Fibroblast of lung (primary cell): ENCODE results near the gene FTSJ1. TPM values are rescaled to one million over a fixed set of nuclear protein-coding genes. Genes with fewer than 3 reads are reported as not detected.

Source experiments
- DNase-seq, 2 donors: peaks; one replicate each; pipeline versions ENCODE4 v3.0.0 to v3.0.0-alpha.2; 2010; ENCODE audit warnings: low read depth in 2 of 2
- H2AFZ ChIP-seq: 2 replicates; pipeline ENCODE4 v1.5.1; 2012; ENCODE audit warnings: low read length, control low read depth, inconsistent platforms
- H3K27ac ChIP-seq: 2 replicates; pipeline ENCODE4 v1.5.1; 2011; ENCODE audit warnings: low read length, control low read depth; ENCODE audit not compliant: insufficient read depth
- H3K27me3 ChIP-seq: 2 replicates; pipeline ENCODE4 v1.5.1; 2011; ENCODE audit warnings: mild to moderate bottlenecking, low read length; ENCODE audit not compliant: control insufficient read depth, insufficient read depth
- H3K36me3 ChIP-seq: 2 replicates; pipeline ENCODE4 v1.5.1; 2011; ENCODE audit warnings: low read length; ENCODE audit not compliant: control insufficient read depth, insufficient read depth
- H3K4me1 ChIP-seq: 2 replicates; pipeline ENCODE4 v1.5.1; 2011; ENCODE audit warnings: low read length; ENCODE audit not compliant: control insufficient read depth, insufficient read depth; ENCODE audit errors: extremely low read depth
- H3K4me2 ChIP-seq: 2 replicates; pipeline ENCODE4 v1.5.1; 2011; ENCODE audit warnings: low read length, control low read depth; ENCODE audit not compliant: insufficient read depth; ENCODE audit errors: extremely low read depth
- H3K4me3 ChIP-seq, 4 experiments: fragments of 200-600 bp in 1 of 4; sonication (generic) in 1 of 4; replicated peaks in 1 of 4; 2 replicates each; pipeline ENCODE4 v1.5.1; 2011 to 2016; ENCODE audit warnings: low read length in 4 of 4, low read depth in 3 of 4, mild to moderate bottlenecking in 3 of 4, control low read depth in 2 of 4, inconsistent platforms in 1 of 4, mixed read lengths in 1 of 4; ENCODE audit not compliant: insufficient read depth in 1 of 4; ENCODE audit errors: control extremely low read depth in 1 of 4
- H3K79me2 ChIP-seq: 2 replicates; pipeline ENCODE4 v1.5.1; 2012; ENCODE audit warnings: mild to moderate bottlenecking, low read length, inconsistent platforms; ENCODE audit not compliant: control insufficient read depth, insufficient read depth
- H3K9ac ChIP-seq: 2 replicates; pipeline ENCODE4 v1.5.1; 2011; ENCODE audit warnings: mild to moderate bottlenecking, low read length, control low read depth; ENCODE audit not compliant: insufficient read depth
- H3K9me3 ChIP-seq: 2 replicates; pipeline ENCODE4 v1.5.1; 2012; ENCODE audit warnings: low read depth, low read length; ENCODE audit not compliant: control insufficient read depth, insufficient read depth
- H4K20me1 ChIP-seq: 2 replicates; pipeline ENCODE4 v1.5.1; 2011; ENCODE audit warnings: low read length; ENCODE audit not compliant: control insufficient read depth, insufficient read depth; ENCODE audit errors: extremely low read depth
- EZH2 ChIP-seq: IDR thresholded peaks from 2 replicates; pipeline ENCODE4 v1.5.1; 2012; ENCODE audit warnings: low read length, control low read depth, mild to moderate bottlenecking; ENCODE audit errors: missing control alignments
- polyA plus RNA-seq, 2 donors: library from polyadenylated mRNA; depleted of rRNA in 1 of 2; stranded (reverse) in 1 of 2; unstranded in 1 of 2; fragments of >200 nt; gene quantifications; 2 replicates each; pipeline ENCODE4 v1.2.1, GENCODE V29; 2011 to 2012; ENCODE audit warnings: missing spikeins in 1 of 2
- total RNA-seq: library from RNA; depleted of rRNA; stranded (reverse); fragments of >200 nt; gene quantifications from 2 replicates; pipeline ENCODE4 v1.2.1, GENCODE V29; 2014
- TF ChIP-seq, protein P1 (sequence below), 2 donors: IDR thresholded peaks in 1 of 2; conservative IDR thresholded peaks in 1 of 2; 1 replicate in 1 of 2; 2 replicates in 1 of 2; pipeline ENCODE4 v1.5.1; 2011 to 2012; ENCODE audit warnings: low read length in 2 of 2, control low read depth in 1 of 2, inconsistent platforms in 1 of 2, low read depth in 1 of 2, mild to moderate bottlenecking in 1 of 2

The FTSJ1 gene
- total and polyA plus RNA-seq, 2 donors (not counting 1 experiment from before 2014, with no cell fraction given), result 29.4 to 30.2 TPM

DNA sequence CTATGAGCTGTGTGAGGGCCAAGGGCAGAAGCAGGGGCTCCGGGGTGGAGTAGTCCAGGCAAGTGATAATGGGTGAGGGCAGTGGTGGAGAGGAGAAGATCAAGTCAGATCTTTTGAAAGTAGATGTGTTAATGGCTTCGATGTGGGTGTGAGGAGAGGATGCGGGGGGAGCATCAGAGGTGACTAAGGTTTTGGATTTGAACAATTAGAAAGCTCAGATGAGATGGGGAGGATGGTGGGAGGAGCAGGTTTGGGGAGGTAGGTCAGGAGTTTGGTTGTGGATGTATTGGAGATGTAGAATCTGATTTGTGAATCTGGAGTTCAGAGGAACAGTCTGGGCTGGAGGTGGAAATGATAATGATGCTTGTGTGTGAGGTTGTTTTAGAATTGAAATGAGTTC lies 4.6 kb downstream of the FTSJ1 start:
- Histone ChIP-seq H3K79me2 (peaks cover 24% of the 10 kb centered on the region), H4K20me1 (no peaks in the 10 kb centered on the region), H3K9me3 (no peaks in the 10 kb centered on the region), H2AFZ (no peak overlapping the region), H3K9ac (no peak overlapping the region), H3K36me3 (no peaks in the 10 kb centered on the region), H3K4me3 (no peak overlapping the region), H3K27me3 (no peaks in the 10 kb centered on the region), H3K27ac (no peak overlapping the region), H3K4me1 (no peaks in the 10 kb centered on the region), H3K4me2 (no peak overlapping the region)
- DNase-seq, result no peak
- TF ChIP-seq EZH2, result no peak
- TF ChIP-seq, protein P1, sequence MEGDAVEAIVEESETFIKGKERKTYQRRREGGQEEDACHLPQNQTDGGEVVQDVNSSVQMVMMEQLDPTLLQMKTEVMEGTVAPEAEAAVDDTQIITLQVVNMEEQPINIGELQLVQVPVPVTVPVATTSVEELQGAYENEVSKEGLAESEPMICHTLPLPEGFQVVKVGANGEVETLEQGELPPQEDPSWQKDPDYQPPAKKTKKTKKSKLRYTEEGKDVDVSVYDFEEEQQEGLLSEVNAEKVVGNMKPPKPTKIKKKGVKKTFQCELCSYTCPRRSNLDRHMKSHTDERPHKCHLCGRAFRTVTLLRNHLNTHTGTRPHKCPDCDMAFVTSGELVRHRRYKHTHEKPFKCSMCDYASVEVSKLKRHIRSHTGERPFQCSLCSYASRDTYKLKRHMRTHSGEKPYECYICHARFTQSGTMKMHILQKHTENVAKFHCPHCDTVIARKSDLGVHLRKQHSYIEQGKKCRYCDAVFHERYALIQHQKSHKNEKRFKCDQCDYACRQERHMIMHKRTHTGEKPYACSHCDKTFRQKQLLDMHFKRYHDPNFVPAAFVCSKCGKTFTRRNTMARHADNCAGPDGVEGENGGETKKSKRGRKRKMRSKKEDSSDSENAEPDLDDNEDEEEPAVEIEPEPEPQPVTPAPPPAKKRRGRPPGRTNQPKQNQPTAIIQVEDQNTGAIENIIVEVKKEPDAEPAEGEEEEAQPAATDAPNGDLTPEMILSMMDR (conservative IDR thresholded peaks at IDR 0.05 in 1 of 2, IDR thresholded peaks at IDR 0.05 in 1 of 2; ENCODE audit: low read depth in 1 of 2, low read length in 2 of 2), result no peak

DNA sequence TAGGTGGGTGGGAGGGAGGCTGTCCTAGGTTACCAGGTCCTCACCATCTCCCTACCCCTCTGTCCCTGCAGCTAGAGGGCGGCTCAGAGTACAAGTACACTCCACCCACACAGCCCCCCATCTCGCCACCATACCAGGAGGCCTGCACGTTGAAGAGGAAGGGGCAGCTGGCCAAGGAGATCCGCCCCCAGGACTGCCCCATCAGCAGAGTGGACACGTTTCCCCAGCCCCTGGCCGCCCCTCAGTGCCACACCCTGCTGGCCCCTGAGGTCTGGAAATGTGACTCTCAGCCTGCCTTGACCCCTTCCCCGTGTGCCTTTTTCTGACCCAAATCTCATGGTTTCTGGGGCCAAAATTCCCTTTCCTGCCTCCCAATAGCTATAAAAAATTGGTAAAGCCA lies 6.5 kb downstream of the FTSJ1 start:
- Histone ChIP-seq H3K79me2 (peaks cover 10% of the 10 kb centered on the region), H3K27me3 (no peaks in the 10 kb centered on the region), H3K36me3 (no peaks in the 10 kb centered on the region), H3K4me2 (no peak overlapping the region), H3K4me1 (no peaks in the 10 kb centered on the region), H2AFZ (no peak overlapping the region), H3K9ac (no peak overlapping the region), H3K9me3 (no peaks in the 10 kb centered on the region), H4K20me1 (no peaks in the 10 kb centered on the region), H3K4me3 (no peak overlapping the region), H3K27ac (no peak overlapping the region)
- no peak for DNase-seq
- TF ChIP-seq, protein P1 (conservative IDR thresholded peaks at IDR 0.05 in 1 of 2, IDR thresholded peaks at IDR 0.05 in 1 of 2; ENCODE audit: low read depth in 1 of 2, low read length in 2 of 2), result no peak
- no peak for TF ChIP-seq EZH2

DNA sequence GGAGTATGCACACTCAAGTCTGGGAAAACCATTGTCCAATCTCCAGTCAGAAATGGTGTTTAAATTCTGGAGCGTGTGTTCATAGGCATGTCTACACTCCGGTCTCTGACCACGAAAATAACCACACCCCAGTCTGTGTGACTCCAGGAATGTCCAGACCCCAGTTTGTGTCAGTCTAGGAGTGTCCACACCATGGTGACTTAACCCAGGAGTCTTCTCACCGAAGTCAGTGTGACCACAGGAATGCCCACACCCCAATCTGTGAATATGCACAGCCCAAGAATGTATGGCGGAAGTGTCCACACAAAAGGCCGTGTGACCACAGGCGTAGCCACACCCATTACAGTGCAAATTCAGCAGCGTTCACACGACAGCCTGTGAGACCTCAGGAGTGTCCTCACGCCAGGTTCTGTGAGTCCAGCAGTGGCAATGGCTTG lies 11.4 kb downstream of the FTSJ1 start:
- Histone ChIP-seq H3K4me2 (no peak overlapping the region), H3K9ac (no peak overlapping the region), H3K9me3 (no peaks in the 10 kb centered on the region), H3K4me1 (peaks cover 2% of the 10 kb centered on the region), H3K36me3 (no peaks in the 10 kb centered on the region), H3K27me3 (no peaks in the 10 kb centered on the region), H3K4me3 (no peak overlapping the region), H3K27ac (peak overlapping the region; percentile 30), H4K20me1 (no peaks in the 10 kb centered on the region), H3K79me2 (no peaks in the 10 kb centered on the region), H2AFZ (no peak overlapping the region)
- no peak for TF ChIP-seq EZH2
- TF ChIP-seq, protein P1 (conservative IDR thresholded peaks at IDR 0.05 in 1 of 2, IDR thresholded peaks at IDR 0.05 in 1 of 2; ENCODE audit: low read depth in 1 of 2, low read length in 2 of 2), result no peak
- DNase-seq, result peak; percentile 90 to 99
